H1 (cell line): ENCODE measurements around the gene MAPT. TPM values are rescaled to one million over a fixed set of nuclear protein-coding genes. Genes with fewer than 3 reads are reported as not detected.

Source experiments
- CTCF ChIA-PET: fragments of 300-600 bp; sonication (Branson Sonifier 250); formaldehyde crosslinking; loops from one replicate; lab custom pipeline; 2021; ENCODE audit not compliant: partially characterized antibody; lab: Charles Lee
- POLR2A ChIA-PET: fragments of 300-600 bp; sonication (Branson Sonifier 250); formaldehyde crosslinking; loops from one replicate; lab custom pipeline; 2021; ENCODE audit warnings: inconsistent platforms; ENCODE audit not compliant: partially characterized antibody; lab: Charles Lee
- DNase-seq, 2 experiments: peaks; one replicate each; pipeline versions ENCODE4 v3.0.0 to v3.0.0-alpha.2; 2010 to 2022; ENCODE audit warnings: low spot score in 2 of 2, low read depth in 1 of 2, mixed read lengths in 1 of 2
- FAIRE-seq: peaks from 2 replicates; lab custom pipeline; 2011; peaks lifted over from hg19 to GRCh38; lab: Jason Lieb, UNC
- H2AFZ ChIP-seq: 2 replicates; pipeline ENCODE4 v1.8.1; 2012; ENCODE audit warnings: low read length, inconsistent platforms
- H2AK5ac ChIP-seq: 2 replicates; pipeline ENCODE4 v1.6.1; 2013; ENCODE audit warnings: low read depth, low read length
- H2BK120ac ChIP-seq: replicated peaks from 2 replicates; pipeline ENCODE3; 2013; ENCODE audit warnings: low read depth, low read length, inconsistent platforms
- H2BK12ac ChIP-seq: 2 replicates; pipeline ENCODE4 v1.6.1; 2013; ENCODE audit warnings: low read depth, low read length
- H2BK15ac ChIP-seq: 2 replicates; pipeline ENCODE4 v1.6.1; 2013; ENCODE audit warnings: low read length
- H2BK20ac ChIP-seq: 2 replicates; pipeline ENCODE4 v1.6.1; 2013; ENCODE audit warnings: low read length
- H2BK5ac ChIP-seq: 2 replicates; pipeline ENCODE4 v1.6.1; 2013; ENCODE audit warnings: low read depth, low read length
- H3K14ac ChIP-seq: 2 replicates; pipeline ENCODE4 v1.6.1; 2013; ENCODE audit warnings: inconsistent platforms; ENCODE audit not compliant: insufficient read length
- H3K18ac ChIP-seq: 2 replicates; pipeline ENCODE4 v1.6.1; 2013; ENCODE audit warnings: low read length; ENCODE audit errors: extremely low read depth
- H3K23ac ChIP-seq: 2 replicates; pipeline ENCODE4 v1.6.1; 2013; ENCODE audit warnings: inconsistent platforms; ENCODE audit not compliant: insufficient read length
- H3K23me2 ChIP-seq: 2 replicates; pipeline ENCODE4 v1.6.1; 2013; ENCODE audit warnings: low read depth, low read length
- H3K27ac ChIP-seq: 2 replicates; pipeline ENCODE4 v1.6.1; 2011; ENCODE audit warnings: low read depth, low read length, inconsistent platforms
- H3K27me3 ChIP-seq, 4 experiments: replicated peaks in 1 of 4; 1 replicate in 1 of 4; 2 replicates in 3 of 4; pipeline versions ENCODE4 v1.6.1 to v1.8.1; 2011 to 2013; ENCODE audit warnings: low read length in 3 of 4, mild to moderate bottlenecking in 3 of 4, inconsistent platforms in 2 of 4, mixed read lengths in 2 of 4, moderate library complexity in 1 of 4; ENCODE audit not compliant: control insufficient read depth in 3 of 4, insufficient read depth in 3 of 4; ENCODE audit errors: extremely low read depth in 1 of 4
- H3K36me3 ChIP-seq, 4 experiments: 2 replicates each; pipeline versions ENCODE4 v1.6.1 to v1.8.1; 2011 to 2013; ENCODE audit warnings: mild to moderate bottlenecking in 4 of 4, low read length in 3 of 4, moderate library complexity in 2 of 4, control low read depth in 1 of 4, inconsistent platforms in 1 of 4; ENCODE audit not compliant: insufficient read depth in 4 of 4, control insufficient read depth in 2 of 4
- H3K4ac ChIP-seq: replicated peaks from 2 replicates; pipeline ENCODE3; 2013; ENCODE audit warnings: low read length, low read depth, mixed read lengths, inconsistent platforms; ENCODE audit not compliant: insufficient read length
- H3K4me1 ChIP-seq, 4 experiments: replicated peaks in 1 of 4; 1 replicate in 1 of 4; 2 replicates in 3 of 4; pipeline versions ENCODE4 v1.6.1 to v1.8.1; 2011 to 2013; ENCODE audit warnings: low read length in 3 of 4, inconsistent platforms in 2 of 4, mixed read lengths in 1 of 4; ENCODE audit not compliant: insufficient read depth in 4 of 4, control insufficient read depth in 3 of 4
- H3K4me2 ChIP-seq, 2 experiments: 2 replicates each; pipeline versions ENCODE4 v1.6.1 to v1.8.1; 2011 to 2013; ENCODE audit warnings: low read depth in 2 of 2, low read length in 2 of 2, control low read depth in 1 of 2, inconsistent platforms in 1 of 2, mild to moderate bottlenecking in 1 of 2; ENCODE audit not compliant: insufficient read depth in 1 of 2
- H3K4me3 ChIP-seq, 4 experiments: fragments of 200-600, 300-600 bp in 1 of 4; sonication (generic), shearing (Covaris generic), sonication (Bioruptor Twin) in 1 of 4; 2 replicates each; pipeline versions ENCODE4 v1.5.1 to v1.8.1; 2011 to 2016; ENCODE audit warnings: low read length in 4 of 4, low read depth in 3 of 4, control low read depth in 2 of 4, inconsistent platforms in 2 of 4, mild to moderate bottlenecking in 2 of 4, mixed read lengths in 1 of 4, moderate library complexity in 1 of 4; ENCODE audit not compliant: insufficient read depth in 2 of 4; ENCODE audit errors: extremely low read depth in 1 of 4
- H3K56ac ChIP-seq: replicated peaks from 2 replicates; pipeline ENCODE3; 2013; ENCODE audit warnings: low read depth, mild to moderate bottlenecking, mixed read lengths, low read length, inconsistent platforms; ENCODE audit not compliant: insufficient read length
- H3K79me1 ChIP-seq: 2 replicates; pipeline ENCODE4 v1.6.1; 2013; ENCODE audit warnings: low read depth, low read length, control low read depth
- H3K79me2 ChIP-seq, 2 experiments: 2 replicates each; pipeline versions ENCODE4 v1.6.1 to v1.8.1; 2012 to 2013; ENCODE audit warnings: low read length in 2 of 2, mild to moderate bottlenecking in 2 of 2, inconsistent platforms in 1 of 2; ENCODE audit not compliant: insufficient read depth in 2 of 2, control insufficient read depth in 1 of 2
- H3K9ac ChIP-seq, 4 experiments: replicated peaks in 1 of 4; 1 replicate in 1 of 4; 2 replicates in 3 of 4; pipeline versions ENCODE4 v1.6.1 to v1.8.1; 2011 to 2013; ENCODE audit warnings: low read depth in 3 of 4, low read length in 3 of 4, control low read depth in 2 of 4, mild to moderate bottlenecking in 2 of 4, moderate library complexity in 2 of 4, inconsistent platforms in 1 of 4; ENCODE audit errors: extremely low read depth in 1 of 4
- H3K9me3 ChIP-seq, 2 experiments: 2 replicates each; pipeline versions ENCODE4 v1.6.1 to v1.8.1; 2012 to 2013; ENCODE audit warnings: mild to moderate bottlenecking in 2 of 2, moderate library complexity in 2 of 2, control low read depth in 1 of 2, inconsistent platforms in 1 of 2, low read depth in 1 of 2, low read length in 1 of 2, mixed read lengths in 1 of 2; ENCODE audit not compliant: insufficient read depth in 2 of 2
- H4K20me1 ChIP-seq, 2 experiments: replicated peaks in 1 of 2; 2 replicates each; pipeline versions ENCODE3 to v1.8.1; 2011 to 2013; ENCODE audit warnings: inconsistent platforms in 2 of 2, low read length in 2 of 2, mild to moderate bottlenecking in 1 of 2; ENCODE audit not compliant: insufficient read depth in 2 of 2, control insufficient read depth in 1 of 2
- H4K5ac ChIP-seq: 2 replicates; pipeline ENCODE4 v1.6.1; 2013; ENCODE audit warnings: low read length, low read depth, mixed read lengths, inconsistent platforms; ENCODE audit not compliant: insufficient read length
- H4K8ac ChIP-seq: 2 replicates; pipeline ENCODE4 v1.8.0; 2013; ENCODE audit warnings: mild to moderate bottlenecking, moderate library complexity, low read length, inconsistent platforms; ENCODE audit not compliant: insufficient read depth; ENCODE audit errors: extremely low read depth
- H4K91ac ChIP-seq: replicated peaks from 2 replicates; pipeline ENCODE3; 2013; ENCODE audit warnings: low read length, mixed read lengths, inconsistent platforms; ENCODE audit not compliant: insufficient read length
- SP2 ChIP-seq: IDR thresholded peaks from 2 replicates; pipeline ENCODE4 v1.6.1; 2012; ENCODE audit warnings: mild to moderate bottlenecking, low read length, inconsistent platforms
- polyA plus RNA-seq, 7 experiments: library from polyadenylated mRNA; depleted of rRNA in 3 of 7; stranded (reverse) in 5 of 7; unstranded in 2 of 7; fragments of >200 nt in 5 of 7; fragments of 200-250 nt in 2 of 7; gene quantifications; 1 replicate in 5 of 7; 2 replicates in 1 of 7; 4 replicates in 1 of 7; pipeline versions ENCODE4 v1.2.1 to v1.2.3, GENCODE V29; 2011 to 2013; ENCODE audit warnings: missing spikeins in 2 of 7, mixed read lengths in 2 of 7
- total RNA-seq: library from RNA; stranded (reverse); fragmentation: NEBNext Ultra II Directional; extraction: Animal tissue kit (Norgen Biotek cat#: 25700); gene quantifications from 2 replicates; pipeline ENCODE4 v1.2.1, GENCODE V29; 2021

Gene MAPT
- total and polyA plus RNA-seq, 2 of the 8 experiments (the other 6 are each of a cell fraction or from before 2014, with no cell fraction given) = 0.54 to 1.7 TPM

- no peaks in the 10 kb centered on the region; a peak in 1 of 8 replicates for H3K36me3 ChIP-seq
- H3K4me3 ChIP-seq = no peak overlapping the region
- ChIA-PET POLR2A (no interaction called here), CTCF (interaction anchor here (1.2 kb wide), 1 partner anchor 23 kb away, joined by 3 read pairs; no protein-coding TSS in a partner anchor)
- H4K5ac ChIP-seq = no peak overlapping the region
- H3K79me2 ChIP-seq = no peaks in the 10 kb centered on the region
- H3K4me2 ChIP-seq = no peak overlapping the region
- no peak overlapping the region for H3K14ac ChIP-seq
- H2BK20ac ChIP-seq = no peak overlapping the region
- H3K9ac ChIP-seq = no peak overlapping the region
- no peak overlapping the region for H3K27ac ChIP-seq
- no peak overlapping the region for H2BK5ac ChIP-seq
- no peak overlapping the region for H3K56ac ChIP-seq
- no peak overlapping the region for H2AK5ac ChIP-seq
- H2BK12ac ChIP-seq = no peak overlapping the region
- peaks cover 16 to 17% of the 10 kb centered on the region in 2 experiments for H3K9me3 ChIP-seq
- H2AFZ ChIP-seq = no peak overlapping the region
- no peak overlapping the region for H4K91ac ChIP-seq
- H3K23me2 ChIP-seq = no peaks in the 10 kb centered on the region
- no peaks in the 10 kb centered on the region for H3K4me1 ChIP-seq
- no peak overlapping the region for H3K18ac ChIP-seq
- no peak overlapping the region for H2BK120ac ChIP-seq
- no peak overlapping the region for H3K4ac ChIP-seq
- H4K20me1 ChIP-seq = no peaks in the 10 kb centered on the region
- H3K79me1 ChIP-seq = no peaks in the 10 kb centered on the region
- H4K8ac ChIP-seq = no peak overlapping the region
- FAIRE-seq = no peak
- no peak for DNase-seq
- no peaks in the 10 kb centered on the region for H3K27me3 ChIP-seq
- H3K23ac ChIP-seq = no peak overlapping the region
- H2BK15ac ChIP-seq = no peak overlapping the region
- TF ChIP-seq SP2 = no peak
Measured at GRCh38 chr17:45925311-45925710, 31.0 kb downstream of the MAPT start.
